GM12878 (cell line): ENCODE data around the gene SLC39A11. TPM values are rescaled to one million over a fixed set of nuclear protein-coding genes. Genes with fewer than 3 reads are reported as not detected.

Experiments used
- ATAC-seq: fragments of 200-7000 bp; cut with Tn5 transposase; 3 replicates; pipeline ENCODE4 v1.9.1; 2020; ENCODE audit warnings: mild to moderate bottlenecking, moderate library complexity
- BruUV-seq: library from RNA; stranded (reverse); fragments of 400-500 nt; replicated peaks from 2 replicates; lab custom pipeline; 2021; lab: Mats Ljungman, UMichigan
- CTCF ChIA-PET: fragments of 300-600 bp; sonication (Branson Sonifier 250); formaldehyde crosslinking; extraction: SDS; loops from one replicate; lab custom pipeline; 2021; ENCODE audit warnings: inconsistent platforms; lab: Yijun Ruan, JAX
- POLR2A ChIA-PET: fragments of 350-600 bp; formaldehyde crosslinking; extraction: SDS; loops from one replicate; lab custom pipeline; 2021; ENCODE audit warnings: inconsistent platforms; lab: Charles Lee
- RAD21 ChIA-PET: fragments of 300-600 bp; sonication (Branson Sonifier 250); formaldehyde crosslinking; loops from one replicate; lab custom pipeline; 2023; ENCODE audit warnings: antibody characterized with exemption; ENCODE audit not compliant: unreplicated experiment; lab: Charles Lee
- SMC1A ChIA-PET: fragments of 300-600 bp; sonication (Branson Sonifier 250); formaldehyde crosslinking; loops from one replicate; lab custom pipeline; 2023; ENCODE audit not compliant: unreplicated experiment, uncharacterized antibody; lab: Charles Lee
- DNase-seq: peaks from one replicate; pipeline ENCODE4 v3.0.0-alpha.2; 2011; ENCODE audit warnings: low read depth, low spot score
- FAIRE-seq: peaks from 3 replicates; lab custom pipeline; 2011; peaks lifted over from hg19 to GRCh38; lab: Jason Lieb, UNC
- H2AFZ ChIP-seq: 2 replicates; pipeline ENCODE4 v1.6.0; 2011; ENCODE audit warnings: low read depth, low read length, control low read depth; ENCODE audit not compliant: control insufficient read depth
- H3K27ac ChIP-seq: 2 replicates; pipeline ENCODE4 v1.5.1; 2011; ENCODE audit warnings: control low read depth; ENCODE audit not compliant: control insufficient read depth, insufficient read depth
- H3K27me3 ChIP-seq, 2 experiments: replicated peaks in 1 of 2; 2 replicates each; pipeline versions ENCODE4 v1.6.0 to v1.6.1; 2011; ENCODE audit warnings: low read length in 1 of 2; ENCODE audit not compliant: control insufficient read depth in 2 of 2, insufficient read depth in 2 of 2
- H3K36me3 ChIP-seq, 2 experiments: 2 replicates each; pipeline ENCODE4 v1.5.1; 2011; ENCODE audit warnings: low read length in 1 of 2; ENCODE audit not compliant: control insufficient read depth in 2 of 2, insufficient read depth in 2 of 2
- H3K4me1 ChIP-seq: 2 replicates; pipeline ENCODE4 v1.6.1; 2011; ENCODE audit warnings: mild to moderate bottlenecking, low read length, moderate library complexity, mixed read lengths; ENCODE audit not compliant: control insufficient read depth, insufficient read depth
- H3K4me2 ChIP-seq: 2 replicates; pipeline ENCODE4 v1.6.0; 2011; ENCODE audit warnings: control low read depth; ENCODE audit not compliant: control insufficient read depth, insufficient read depth
- H3K4me3 ChIP-seq: fragments of 200-600 bp; sonication (generic); 2 replicates; pipeline ENCODE4 v1.5.1; 2016
- H3K79me2 ChIP-seq: 2 replicates; pipeline ENCODE4 v1.6.0; 2011; ENCODE audit warnings: low read length; ENCODE audit not compliant: control insufficient read depth, insufficient read depth
- H3K9ac ChIP-seq: 2 replicates; pipeline ENCODE4 v1.8.0; 2011; ENCODE audit warnings: low read length, control low read depth, mixed read lengths; ENCODE audit not compliant: control insufficient read depth, insufficient read depth
- H3K9me3 ChIP-seq: replicated peaks from 3 replicates; pipeline ENCODE4 v1.5.1; 2011; ENCODE audit warnings: mild to moderate bottlenecking, low read length; ENCODE audit not compliant: control insufficient read depth, insufficient read depth
- H4K20me1 ChIP-seq: 2 replicates; pipeline ENCODE4 v1.6.0; 2011; ENCODE audit not compliant: control insufficient read depth, insufficient read depth
- BCL11A ChIP-seq: IDR thresholded peaks from 2 replicates; pipeline ENCODE4 v1.6.1; 2011; ENCODE audit warnings: low read depth, low read length
- BCL3 ChIP-seq: IDR thresholded peaks from 2 replicates; pipeline ENCODE4 v1.6.1; 2011; ENCODE audit warnings: borderline replicate concordance, low read depth, mild to moderate bottlenecking, moderate library complexity, low read length; ENCODE audit not compliant: insufficient read depth, poor library complexity, severe bottlenecking
- CHD1 ChIP-seq: IDR thresholded peaks from 2 replicates; pipeline ENCODE4 v1.6.1; 2012; ENCODE audit warnings: low read depth, low read length, improper control_type of control experiment
- CREB1 ChIP-seq: IDR thresholded peaks from 2 replicates; pipeline ENCODE4 v1.6.1; 2012; ENCODE audit warnings: low read depth, mild to moderate bottlenecking, inconsistent platforms
- E2F4 ChIP-seq: IDR thresholded peaks from 2 replicates; pipeline ENCODE4 v1.6.1; 2012; ENCODE audit warnings: low read depth, low read length, improper control_type of control experiment
- GATAD2B ChIP-seq: fragments of 450-650 bp; conservative IDR thresholded peaks from 2 replicates; pipeline ENCODE4 v1.6.1; 2017; ENCODE audit warnings: low read depth, mild to moderate bottlenecking, moderate library complexity
- HDAC6 ChIP-seq: fragments of 200-600 bp; sonication (generic); IDR thresholded peaks from one replicate; pipeline ENCODE4 v1.8.0; 2017; ENCODE audit warnings: antibody characterized with exemption; ENCODE audit not compliant: unreplicated experiment
- HSF1 ChIP-seq: fragments of 150-350 bp; IDR thresholded peaks from 2 replicates; pipeline ENCODE4 v1.6.1; 2014; ENCODE audit warnings: mild to moderate bottlenecking, low read depth, low read length
- PAX5 ChIP-seq: IDR thresholded peaks from 2 replicates; pipeline ENCODE4 v1.6.1; 2011; ENCODE audit warnings: low read depth, low read length, borderline replicate concordance
- PBX3 ChIP-seq: IDR thresholded peaks from 2 replicates; pipeline ENCODE4 v1.6.1; 2011; ENCODE audit warnings: mild to moderate bottlenecking, low read depth, low read length, moderate library complexity; ENCODE audit not compliant: insufficient replicate concordance
- RCOR1 ChIP-seq: conservative IDR thresholded peaks from 2 replicates; pipeline ENCODE4 v1.6.1; 2012; ENCODE audit warnings: low read depth, low read length, improper control_type of control experiment
- RELB ChIP-seq: fragments of 450-650 bp; IDR thresholded peaks from 2 replicates; pipeline ENCODE4 v1.6.1; 2017; ENCODE audit warnings: low read depth, mild to moderate bottlenecking, moderate library complexity
- SREBF2 ChIP-seq: IDR thresholded peaks from 2 replicates; pipeline ENCODE4 v1.6.1; 2012; ENCODE audit warnings: mild to moderate bottlenecking, low read length
- TCF12 ChIP-seq: IDR thresholded peaks from 2 replicates; pipeline ENCODE4 v1.6.1; 2011; ENCODE audit warnings: low read depth, mild to moderate bottlenecking, low read length
- USF1 ChIP-seq: IDR thresholded peaks from 2 replicates; pipeline ENCODE4 v1.6.1; 2011; ENCODE audit warnings: borderline replicate concordance, low read depth, mild to moderate bottlenecking, moderate library complexity, mixed read lengths, low read length; ENCODE audit not compliant: insufficient read depth; ENCODE audit errors: extremely low read length
- WGBS: methylation state at CpG from one replicate; pipeline ENCODE4 v1.1.6; 2016; ENCODE audit warnings: low lambda C conversion rate; ENCODE audit not compliant: insufficient replicate concordance, insufficient coverage; ENCODE audit errors: missing lambda C conversion rate; 5-methylcytosine and 5-hydroxymethylcytosine counted together
- in situ Hi-C: fragments of 300-500 bp; cut with MboI; formaldehyde crosslinking; loops from 9 replicates; pipeline ENCODE4 v1.14.3; 2018; ENCODE audit warnings: mixed read lengths
- intact Hi-C: fragments of 100-400 bp; cut with micrococcal nuclease; formaldehyde crosslinking; loops from one replicate; pipeline ENCODE4 v1.14.2; 2022; ENCODE audit not compliant: unreplicated experiment
- polyA plus RNA-seq, 11 experiments: library from polyadenylated mRNA; depleted of rRNA in 4 of 11; unstranded in 6 of 11; stranded (reverse) in 5 of 11; fragments of >200 nt; fragmentation: Nextera tagmentation in 4 of 11; fragmentation: Illumina TruSeq in 1 of 11; extraction: Ambion mirVana in 4 of 11; extraction: Trizol in 1 of 11; gene quantifications; 1 replicate in 1 of 11; 2 replicates in 10 of 11; pipeline versions ENCODE4 v1.2.1 to v1.2.3, GENCODE V29; 2011 to 2016; ENCODE audit warnings: inconsistent platforms in 2 of 11, missing spikeins in 2 of 11, low read depth in 1 of 11
- total RNA-seq, 4 experiments: library from RNA; depleted of rRNA in 3 of 4; stranded (reverse); fragments of >200 nt in 3 of 4; fragmentation: Illumina TruSeq in 1 of 4; extraction: Trizol in 1 of 4; gene quantifications; 2 replicates each; pipeline versions ENCODE4 v1.2.1 to v1.2.3, GENCODE V29; 2013 to 2021

The SLC39A11 gene
- total and polyA plus RNA-seq, 10 of the 15 experiments (the other 5 are each of a cell fraction or from before 2014, with no cell fraction given): 8.6 to 23.8 (median 14.0) TPM

- TF ChIP-seq USF1: no peak
- TF ChIP-seq BCL3: no peak
Observed at GRCh38 chr17:72790190-72790589, 302.3 kb downstream of the SLC39A11 start (continued).

GRCh38 chr17:72789711-72790110 lies 302.8 kb downstream of the SLC39A11 start:
- H3K4me1 ChIP-seq: no peaks in the 10 kb centered on the region
- no peak overlapping the region for H3K4me2 ChIP-seq
- H3K36me3 ChIP-seq: 0 out of 4 replicates have a peak, but pooled peaks cover 0 to 2% of the 10 kb centered on the region in 2 experiments
- no peak overlapping the region for H3K4me3 ChIP-seq
- BruUV-seq: no TSS peak
- H3K27me3 ChIP-seq: no peaks in the 10 kb centered on the region
- ChIA-PET SMC1A (no interaction called here), RAD21 (no interaction called here), POLR2A (no interaction called here), CTCF (no interaction called here)
- 79% methylated on average over 6 of the region's 6 CpGs for WGBS
- ATAC-seq: no peak
- H4K20me1 ChIP-seq: no peaks in the 10 kb centered on the region
- FAIRE-seq: no peak
- H3K27ac ChIP-seq: no peak overlapping the region
- no peak for DNase-seq
- in situ Hi-C loops (no loop called here), intact Hi-C loops (no loop called here)
- H3K9ac ChIP-seq: no peak overlapping the region
- no peaks in the 10 kb centered on the region for H3K79me2 ChIP-seq
- peaks cover 11% of the 10 kb centered on the region; the same call in 2 of the 3 replicates for H3K9me3 ChIP-seq
- H2AFZ ChIP-seq: no peak overlapping the region
- TF ChIP-seq CREB1: no peak
- TF ChIP-seq RCOR1: no peak
- no peak for TF ChIP-seq BCL11A
- no peak for TF ChIP-seq TCF12
- TF ChIP-seq GATAD2B: no peak
- no peak for TF ChIP-seq HSF1
- no peak for TF ChIP-seq E2F4
- no peak for TF ChIP-seq PAX5
- no peak for TF ChIP-seq CHD1
- TF ChIP-seq SREBF2: no peak
- TF ChIP-seq RELB: no peak
- TF ChIP-seq PBX3: no peak
- no peak for TF ChIP-seq HDAC6
